Activated T-helper 17 cell treated with anti-CD3 and anti-CD28 coated beads, Interleukin-2, amount 50 U/mL, for 72 hours (primary cell): ENCODE measurements around the gene SKAP1. TPM values are rescaled to one million over a fixed set of nuclear protein-coding genes. Genes with fewer than 3 reads are reported as not detected.
A peak's percentile ranks its signal among the peaks of the same experiment; 100 is the strongest.
"Not testable (repeated sequence)": the region's sequence is repeated elsewhere in the genome, so short reads cannot be mapped to it uniquely, and the experiment has no call there.

Source experiments
- ATAC-seq: fragments of 150-1000 bp; cut with Tn5 transposase; replicated peaks from 2 replicates; pipeline ENCODE4 v1.10.0; 2021; ENCODE audit warnings: mild to moderate bottlenecking, moderate library complexity
- H3K27ac Mint-ChIP-seq: one replicate; pipeline ENCODE4 v1.8.0; 2022; ENCODE audit warnings: mixed read lengths
- H3K27me3 Mint-ChIP-seq: one replicate; pipeline ENCODE4 v1.8.0; 2022; ENCODE audit warnings: mixed read lengths
- H3K36me3 Mint-ChIP-seq: one replicate; pipeline ENCODE4 v1.8.0; 2022; ENCODE audit warnings: low read depth, mild to moderate bottlenecking, mixed read lengths
- H3K4me1 Mint-ChIP-seq: one replicate; pipeline ENCODE4 v1.8.0; 2022; ENCODE audit warnings: mixed read lengths
- H3K4me3 Mint-ChIP-seq: one replicate; pipeline ENCODE4 v1.8.0; 2022; ENCODE audit warnings: mild to moderate bottlenecking, mixed read lengths
- H3K9me3 Mint-ChIP-seq: one replicate; pipeline ENCODE4 v1.8.0; 2022; ENCODE audit warnings: mixed read lengths
- total RNA-seq, 2 donors: library from RNA; stranded (reverse); gene quantifications; one replicate each; pipeline ENCODE4 v1.2.3, GENCODE V29; 2022

SKAP1 gene
- total RNA-seq, 2 donors from 2014 or later: 71.4 to 103 TPM

- Mint-ChIP-seq H3K27me3 (no peaks in the 10 kb centered on the region), H3K4me1 (peaks cover 28% of the 10 kb centered on the region), H3K36me3 (peaks cover 78% of the 10 kb centered on the region), H3K9me3 (no peaks in the 10 kb centered on the region), H3K27ac (no peak overlapping the region), H3K4me3 (no peak overlapping the region)
- ATAC-seq: no peak
Observed at GRCh38 chr17:48382989-48383388, 47.0 kb downstream of the SKAP1 start.

DNA sequence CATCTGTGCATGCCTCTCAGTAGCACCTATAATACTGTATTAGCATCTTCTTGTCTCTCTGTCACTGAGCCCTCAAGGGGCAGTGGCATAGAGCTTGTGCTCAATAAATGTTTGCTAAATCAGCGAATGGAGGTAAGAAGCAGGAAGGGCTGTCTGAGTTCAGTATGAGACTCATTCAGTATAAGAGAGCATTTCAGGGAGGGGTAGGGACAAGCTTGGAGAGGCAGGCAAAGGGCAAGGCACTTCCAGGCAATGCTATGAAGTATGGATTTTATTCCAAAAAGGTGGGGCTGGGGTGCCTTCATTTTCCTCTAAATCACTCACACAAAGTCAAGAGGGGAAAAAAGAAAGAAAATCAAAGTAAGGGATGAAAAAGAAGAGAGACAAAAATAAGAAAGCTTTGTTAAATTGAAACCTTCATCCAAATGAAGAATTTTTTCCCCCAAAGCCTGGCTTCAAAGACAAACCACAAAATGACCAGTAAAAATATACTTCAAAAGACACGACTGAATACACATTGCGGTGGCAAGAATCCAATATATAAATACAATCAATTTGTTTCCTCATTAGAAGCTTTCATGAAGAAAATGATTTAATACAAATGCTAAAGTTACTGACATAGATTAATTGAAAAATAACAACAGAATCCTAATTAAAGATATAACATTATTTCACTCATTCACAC, 51.2 kb downstream of the SKAP1 start:
- H3K4me3 Mint-ChIP-seq: no peak overlapping the region
- no peak overlapping the region for H3K27ac Mint-ChIP-seq
- peaks cover 12% of the 10 kb centered on the region for H3K4me1 Mint-ChIP-seq
- no peak for ATAC-seq
- H3K27me3 Mint-ChIP-seq: no peaks in the 10 kb centered on the region
- peaks cover 50% of the 10 kb centered on the region for H3K36me3 Mint-ChIP-seq
- no peaks in the 10 kb centered on the region for H3K9me3 Mint-ChIP-seq

GRCh38 chr17:48378238-48378637, 51.8 kb downstream of the SKAP1 start:
- Mint-ChIP-seq H3K4me3 (no peak overlapping the region), H3K27me3 (no peaks in the 10 kb centered on the region), H3K36me3 (peaks cover 50% of the 10 kb centered on the region), H3K9me3 (no peaks in the 10 kb centered on the region), H3K4me1 (peaks cover 12% of the 10 kb centered on the region), H3K27ac (no peak overlapping the region)
- ATAC-seq: peak; percentile 56

GRCh38 chr17:48376682-48377325, 53.2 kb downstream of the SKAP1 start:
- Mint-ChIP-seq H3K4me1 (peaks cover 12% of the 10 kb centered on the region), H3K4me3 (no peak overlapping the region), H3K27me3 (no peaks in the 10 kb centered on the region), H3K9me3 (no peaks in the 10 kb centered on the region), H3K27ac (no peak overlapping the region), H3K36me3 (peaks cover 43% of the 10 kb centered on the region)
- ATAC-seq: no peak

GRCh38 chr17:48375356-48375755, 54.7 kb downstream of the SKAP1 start:
- no peak for ATAC-seq
- H3K4me3 Mint-ChIP-seq: no peak overlapping the region

DNA sequence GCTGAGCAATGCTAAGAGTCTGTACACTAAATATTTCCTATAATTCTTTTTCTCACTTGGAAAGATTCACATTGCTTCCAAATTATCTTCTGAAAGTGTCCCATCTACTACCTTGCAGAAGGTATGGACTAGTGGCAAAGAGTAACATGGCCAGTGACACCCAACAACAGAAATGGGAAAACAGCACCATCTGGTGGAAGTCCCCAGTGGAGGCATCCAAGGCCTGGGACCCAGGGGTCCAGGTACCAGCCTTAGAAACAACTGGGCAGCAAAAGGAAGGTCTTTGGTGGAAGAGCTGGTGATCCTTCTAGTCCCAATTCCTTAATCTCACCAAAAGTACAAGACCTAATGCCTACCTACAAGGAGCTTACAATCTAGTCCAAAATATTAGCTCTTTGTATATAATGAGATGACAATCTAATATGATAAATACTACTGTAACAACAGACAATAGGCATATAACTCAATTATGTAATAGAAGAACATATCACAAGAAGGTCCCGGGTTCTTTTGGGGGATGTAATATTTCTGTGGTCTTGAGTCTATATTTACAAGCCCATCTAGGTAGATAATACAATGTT, 55.3 kb downstream of the SKAP1 start:
- Mint-ChIP-seq H3K27me3 (no peaks in the 10 kb centered on the region), H3K27ac (no peak overlapping the region)

More at GRCh38 chr17:48375356-48375755, 54.7 kb downstream of the SKAP1 start:
- peaks cover 10% of the 10 kb centered on the region for H3K4me1 Mint-ChIP-seq
- H3K36me3 Mint-ChIP-seq: peaks cover 41% of the 10 kb centered on the region
- H3K27me3 Mint-ChIP-seq: no peaks in the 10 kb centered on the region
- no peak overlapping the region for H3K27ac Mint-ChIP-seq
- no peaks in the 10 kb centered on the region for H3K9me3 Mint-ChIP-seq

DNA sequence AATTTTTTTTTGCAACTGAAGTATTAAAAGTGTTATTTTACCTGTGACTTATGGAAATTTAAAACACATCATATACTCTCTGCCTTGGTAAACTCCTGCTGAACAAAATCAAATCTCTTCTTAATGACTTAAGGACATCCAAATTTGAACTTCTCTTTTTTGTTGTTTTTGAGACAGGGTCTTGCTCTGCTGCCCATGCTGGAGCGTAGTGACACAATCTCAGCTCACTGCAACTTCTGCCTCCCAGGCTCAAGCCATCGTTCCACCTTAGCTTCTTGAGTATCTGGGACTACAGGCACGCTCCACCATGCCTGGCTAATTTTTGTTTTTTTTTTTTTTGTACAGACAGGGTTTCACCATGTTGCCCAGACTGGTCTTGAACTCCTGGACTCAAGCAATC, 56.1 kb downstream of the SKAP1 start:
- Mint-ChIP-seq H3K4me3 (no peak overlapping the region), H3K27ac (no peak overlapping the region), H3K9me3 (no peaks in the 10 kb centered on the region), H3K4me1 (peaks cover 10% of the 10 kb centered on the region), H3K27me3 (no peaks in the 10 kb centered on the region), H3K36me3 (peaks cover 45% of the 10 kb centered on the region)
- no peak for ATAC-seq

More for the DNA sequence above, 55.3 kb downstream of the SKAP1 start:
- H3K4me3 Mint-ChIP-seq: no peak overlapping the region
- H3K9me3 Mint-ChIP-seq: no peaks in the 10 kb centered on the region
- H3K4me1 Mint-ChIP-seq: peaks cover 10% of the 10 kb centered on the region
- ATAC-seq: peak; percentile 76
- H3K36me3 Mint-ChIP-seq: peaks cover 42% of the 10 kb centered on the region

DNA sequence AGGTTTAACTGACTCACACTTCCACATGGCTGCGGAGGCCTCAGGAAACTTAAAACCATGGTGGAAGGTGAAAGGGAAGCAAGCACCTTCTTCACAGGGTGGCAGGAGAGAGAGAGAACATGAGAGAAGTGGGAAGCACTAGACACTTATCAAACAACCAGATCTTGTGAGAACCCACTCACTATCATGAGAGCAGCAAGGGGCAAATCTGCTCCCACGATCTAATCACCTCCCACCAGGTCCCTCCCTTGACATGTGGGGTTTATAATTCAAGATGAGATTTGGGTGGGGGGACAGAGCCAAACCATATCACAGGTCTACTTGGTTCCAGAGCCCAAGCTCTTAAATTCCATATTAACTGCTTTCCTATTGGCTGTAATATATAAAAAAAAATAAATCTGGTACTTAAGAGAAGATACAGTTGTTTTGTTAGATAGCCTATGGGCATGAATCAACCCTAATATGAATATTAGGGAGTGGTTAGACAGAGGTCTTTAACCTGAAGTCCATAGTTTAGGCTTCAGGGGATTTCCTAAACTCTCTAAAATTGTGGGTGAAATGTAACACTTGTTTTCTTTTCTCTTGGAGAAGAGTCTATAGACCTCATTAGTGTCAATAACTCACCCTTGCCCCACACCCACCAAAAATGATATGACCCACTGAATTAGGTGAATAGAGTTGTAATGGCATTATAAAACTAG, 56.7 kb downstream of the SKAP1 start:
- H3K27me3 Mint-ChIP-seq: no peaks in the 10 kb centered on the region
- H3K4me1 Mint-ChIP-seq: peaks cover 10% of the 10 kb centered on the region
- no peak for ATAC-seq
- peaks cover 51% of the 10 kb centered on the region for H3K36me3 Mint-ChIP-seq
- H3K27ac Mint-ChIP-seq: peak overlapping the region; percentile 40
- no peaks in the 10 kb centered on the region for H3K9me3 Mint-ChIP-seq
- H3K4me3 Mint-ChIP-seq: no peak overlapping the region

GRCh38 chr17:48368967-48369366, 61.0 kb downstream of the SKAP1 start:
- peaks cover 72% of the 10 kb centered on the region for H3K36me3 Mint-ChIP-seq
- not testable (repeated sequence) for H3K4me3 Mint-ChIP-seq, H3K9me3 Mint-ChIP-seq, ATAC-seq, H3K27ac Mint-ChIP-seq, H3K27me3 Mint-ChIP-seq
- H3K4me1 Mint-ChIP-seq: peaks cover 16% of the 10 kb centered on the region

DNA sequence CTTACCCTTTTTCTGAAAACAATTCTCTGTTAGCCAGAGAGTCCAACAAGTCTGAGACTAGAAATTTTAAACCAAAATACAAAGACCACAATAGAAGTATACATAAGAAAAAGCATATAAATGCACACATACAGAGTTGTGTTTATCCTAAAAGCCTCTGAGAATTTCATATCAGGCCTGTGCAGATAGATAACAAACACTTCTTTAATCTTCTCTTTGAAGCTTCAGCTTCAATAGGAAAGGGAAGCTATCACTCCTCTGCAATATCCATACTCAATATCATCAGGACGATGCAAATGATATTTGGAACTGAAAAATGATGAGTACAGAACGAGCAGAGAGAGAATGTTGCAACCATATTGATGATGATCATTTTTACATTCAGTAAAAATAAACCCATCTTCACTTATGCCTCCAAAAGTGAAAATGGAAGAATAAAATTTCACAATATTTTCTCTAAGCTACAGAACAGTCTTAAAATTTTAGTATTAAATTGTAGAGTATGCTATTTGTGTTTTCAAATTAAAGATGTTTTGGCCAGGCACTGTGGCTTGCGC, 61.6 kb downstream of the SKAP1 start:
- Mint-ChIP-seq H3K9me3 (no peaks in the 10 kb centered on the region), H3K27me3 (no peaks in the 10 kb centered on the region), H3K27ac (no peak overlapping the region), H3K4me1 (peaks cover 16% of the 10 kb centered on the region), H3K36me3 (peaks cover 70% of the 10 kb centered on the region), H3K4me3 (no peak overlapping the region)
- no peak for ATAC-seq

DNA sequence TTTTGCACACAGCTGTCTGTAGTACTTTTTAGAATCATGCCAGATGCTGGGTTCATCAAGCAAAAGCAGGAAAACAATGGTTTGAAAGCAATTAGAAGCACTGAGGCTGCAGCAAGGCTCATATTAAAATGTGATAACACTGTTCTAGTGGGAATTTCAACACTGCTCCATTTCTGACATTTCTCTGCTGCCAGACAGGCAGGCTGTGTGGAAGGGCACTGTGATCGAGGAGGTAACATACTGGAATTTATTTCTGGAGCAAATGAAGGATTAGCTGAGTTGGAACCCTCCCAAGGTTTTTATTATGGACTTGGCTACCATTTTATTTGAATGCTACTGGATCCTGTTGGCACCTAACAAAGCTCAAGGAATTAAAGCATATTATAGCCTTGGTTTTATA, 66.9 kb downstream of the SKAP1 start:
- Mint-ChIP-seq H3K36me3 (peaks cover 62% of the 10 kb centered on the region), H3K27ac (peak overlapping the region; percentile 43), H3K4me3 (no peak overlapping the region), H3K4me1 (peaks cover 11% of the 10 kb centered on the region), H3K27me3 (no peaks in the 10 kb centered on the region), H3K9me3 (no peaks in the 10 kb centered on the region)
- no peak for ATAC-seq

DNA sequence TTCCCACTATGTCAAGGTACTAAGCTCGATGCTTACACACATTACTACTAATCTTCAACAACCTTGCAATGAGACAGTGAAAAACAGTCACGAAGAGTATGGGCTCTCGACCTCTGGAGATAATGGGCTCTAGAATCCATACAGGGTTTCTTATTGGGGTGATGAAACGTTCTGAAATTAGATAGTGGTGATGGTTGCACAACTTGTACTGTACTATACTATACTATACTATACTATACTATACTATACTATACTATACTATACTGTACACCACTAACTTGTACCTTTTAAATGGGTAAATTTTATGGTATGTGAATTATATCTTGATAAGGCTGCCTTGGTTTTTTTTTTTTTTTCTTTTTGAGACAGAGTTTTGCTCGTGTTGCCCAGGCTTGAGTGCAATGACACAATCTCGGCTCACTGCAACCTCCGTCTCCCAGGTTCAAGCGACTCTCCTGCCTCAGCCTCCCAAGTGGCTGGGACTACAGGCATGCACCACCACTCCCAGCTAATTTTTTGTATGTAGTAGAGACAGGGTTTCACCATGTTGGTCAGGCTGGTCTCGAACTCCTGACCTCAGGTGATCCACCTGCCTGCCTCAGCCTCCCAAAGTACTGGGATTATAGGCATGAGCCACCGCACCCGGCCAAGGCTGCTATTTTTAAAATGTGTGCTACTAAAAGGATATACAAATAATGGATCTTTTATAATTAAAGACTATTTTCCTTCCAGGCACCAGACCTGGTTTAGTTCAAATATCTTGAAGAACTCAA, 69.0 kb downstream of the SKAP1 start:
- not testable (repeated sequence) for H3K27me3 Mint-ChIP-seq, H3K9me3 Mint-ChIP-seq, H3K4me3 Mint-ChIP-seq, ATAC-seq, H3K4me1 Mint-ChIP-seq
- H3K27ac Mint-ChIP-seq: peak overlapping the region; percentile 24
- peaks cover 43% of the 10 kb centered on the region for H3K36me3 Mint-ChIP-seq

DNA sequence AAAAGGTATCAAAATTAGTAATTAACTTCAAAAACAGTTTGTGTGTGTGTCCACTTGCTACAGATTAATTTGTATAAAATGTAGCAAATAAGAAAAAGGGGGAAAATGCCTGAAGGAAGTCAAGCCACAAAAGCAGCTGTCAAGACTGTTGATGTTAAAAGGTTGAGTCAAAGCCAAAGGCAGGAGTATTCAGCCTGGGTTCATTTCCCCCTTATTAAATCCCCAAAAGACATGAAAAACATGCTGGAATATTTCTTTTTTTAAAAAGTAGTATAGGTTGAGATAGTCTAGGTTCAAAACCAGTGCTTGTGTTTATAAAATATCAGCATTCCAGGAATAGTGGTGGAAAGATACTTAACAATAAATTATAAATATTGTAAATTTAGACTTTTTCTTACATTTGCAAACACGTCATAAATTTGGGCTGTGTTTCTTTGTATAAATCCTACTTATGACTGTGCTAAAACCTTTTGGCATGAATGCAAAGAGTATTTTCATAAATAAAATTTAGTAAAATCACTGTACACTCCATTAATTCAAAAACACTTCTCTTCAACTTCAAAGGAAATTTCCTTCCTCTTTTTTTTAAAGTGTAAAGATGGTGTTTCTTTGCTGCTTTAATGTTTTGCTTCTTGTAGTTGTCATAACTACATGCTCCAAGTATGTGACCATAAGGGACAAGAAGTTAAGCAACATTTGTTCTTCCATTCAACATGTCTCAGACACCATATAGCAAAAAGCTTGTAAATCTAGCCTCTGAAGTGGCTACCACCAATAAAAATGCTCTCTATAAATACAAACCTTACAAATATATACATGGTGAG, 72.0 kb downstream of the SKAP1 start:
- Mint-ChIP-seq H3K36me3 (peaks cover 25% of the 10 kb centered on the region), H3K4me3 (no peak overlapping the region)
- ATAC-seq: no peak

More for the DNA sequence above, 72.0 kb downstream of the SKAP1 start:
- Mint-ChIP-seq H3K27ac (no peak overlapping the region), H3K4me1 (no peaks in the 10 kb centered on the region), H3K27me3 (no peaks in the 10 kb centered on the region), H3K9me3 (no peaks in the 10 kb centered on the region)
